ENCODE measurements around the gene CTBP2.
"Not testable (repeated sequence)": the region's sequence is repeated elsewhere in the genome, so short reads cannot be mapped to it uniquely, and the experiment has no call there.

The CTBP2 gene

DNA sequence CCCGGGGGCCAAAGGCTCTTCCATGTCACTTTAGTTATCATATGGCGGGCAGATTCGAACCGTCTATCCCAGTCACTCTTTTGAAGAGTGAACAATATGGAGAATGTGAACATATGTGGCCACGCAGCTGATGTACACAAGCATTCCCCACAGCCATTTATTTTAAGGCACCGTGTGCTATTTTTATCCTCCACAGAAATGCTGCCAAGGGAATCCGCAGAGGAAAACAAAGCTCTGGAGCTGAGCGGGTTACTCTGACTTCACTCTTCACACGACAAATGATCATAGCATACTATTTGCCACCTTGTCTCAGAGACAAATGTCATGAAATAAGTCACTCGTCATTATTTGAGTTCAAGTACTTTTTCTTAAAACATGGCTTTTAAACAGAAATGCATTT, 100.3 kb downstream of the CTBP2 start:
- DNase-seq: no peak

DNA sequence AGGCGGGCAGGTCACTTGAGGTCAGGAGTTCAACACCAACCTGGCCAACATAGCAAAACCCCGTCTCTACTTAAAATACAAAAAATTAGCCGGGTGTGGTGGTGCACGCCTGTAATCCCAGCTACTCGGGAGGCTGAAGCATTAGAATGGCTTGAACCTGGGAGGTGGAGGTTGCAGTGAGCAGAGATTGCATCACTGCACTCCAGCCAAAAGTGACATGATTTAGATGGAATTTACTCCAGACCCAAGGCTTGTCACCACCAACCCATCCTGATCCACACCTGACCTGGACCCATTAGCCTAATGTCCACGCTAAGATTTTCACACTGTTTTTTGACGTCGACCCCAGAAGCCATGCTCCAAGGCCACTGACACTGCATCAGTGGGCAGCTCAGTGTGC, 101.0 kb downstream of the CTBP2 start:
- not testable (repeated sequence) for DNase-seq

DNA sequence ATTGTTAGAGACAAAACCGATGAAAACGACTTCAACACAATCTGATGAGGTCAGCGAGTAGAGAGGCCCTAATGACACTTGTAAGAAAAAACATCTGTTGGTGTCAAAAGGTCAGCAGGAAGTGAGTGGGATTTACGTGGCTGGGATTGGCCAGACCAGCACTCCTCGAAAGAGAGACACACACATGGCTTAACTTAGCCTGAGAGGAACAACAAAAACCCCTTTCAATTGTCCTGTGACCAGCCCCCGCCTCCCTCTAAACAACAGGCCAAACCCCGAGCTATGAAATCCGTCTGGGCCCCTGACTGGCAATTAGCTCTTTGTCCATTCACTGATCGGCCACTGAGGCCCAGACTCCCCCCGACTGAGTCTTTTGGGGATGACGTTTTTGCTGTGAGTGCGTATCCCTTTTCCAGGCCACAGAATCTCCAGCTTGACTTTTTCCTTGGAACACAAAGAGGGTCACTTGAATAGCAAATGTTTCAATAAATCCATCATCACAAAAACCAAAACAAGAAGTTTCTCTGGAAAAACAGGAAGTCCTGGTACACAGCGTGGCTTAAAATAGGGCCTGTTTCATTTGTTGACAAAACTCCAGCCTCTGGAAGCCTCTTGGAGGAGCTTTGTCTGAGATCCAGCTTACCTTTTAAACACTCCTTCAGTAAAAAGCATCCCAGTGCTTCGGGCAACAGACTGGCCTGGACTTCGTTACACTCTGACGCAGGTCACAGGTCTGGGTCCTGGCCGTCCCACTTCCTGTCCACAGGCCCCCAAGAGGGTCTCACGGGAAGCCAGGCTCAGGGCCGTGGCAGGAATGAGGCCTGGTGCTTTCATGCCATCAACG, 103.0 kb downstream of the CTBP2 start:
- DNase-seq: no peak

DNA sequence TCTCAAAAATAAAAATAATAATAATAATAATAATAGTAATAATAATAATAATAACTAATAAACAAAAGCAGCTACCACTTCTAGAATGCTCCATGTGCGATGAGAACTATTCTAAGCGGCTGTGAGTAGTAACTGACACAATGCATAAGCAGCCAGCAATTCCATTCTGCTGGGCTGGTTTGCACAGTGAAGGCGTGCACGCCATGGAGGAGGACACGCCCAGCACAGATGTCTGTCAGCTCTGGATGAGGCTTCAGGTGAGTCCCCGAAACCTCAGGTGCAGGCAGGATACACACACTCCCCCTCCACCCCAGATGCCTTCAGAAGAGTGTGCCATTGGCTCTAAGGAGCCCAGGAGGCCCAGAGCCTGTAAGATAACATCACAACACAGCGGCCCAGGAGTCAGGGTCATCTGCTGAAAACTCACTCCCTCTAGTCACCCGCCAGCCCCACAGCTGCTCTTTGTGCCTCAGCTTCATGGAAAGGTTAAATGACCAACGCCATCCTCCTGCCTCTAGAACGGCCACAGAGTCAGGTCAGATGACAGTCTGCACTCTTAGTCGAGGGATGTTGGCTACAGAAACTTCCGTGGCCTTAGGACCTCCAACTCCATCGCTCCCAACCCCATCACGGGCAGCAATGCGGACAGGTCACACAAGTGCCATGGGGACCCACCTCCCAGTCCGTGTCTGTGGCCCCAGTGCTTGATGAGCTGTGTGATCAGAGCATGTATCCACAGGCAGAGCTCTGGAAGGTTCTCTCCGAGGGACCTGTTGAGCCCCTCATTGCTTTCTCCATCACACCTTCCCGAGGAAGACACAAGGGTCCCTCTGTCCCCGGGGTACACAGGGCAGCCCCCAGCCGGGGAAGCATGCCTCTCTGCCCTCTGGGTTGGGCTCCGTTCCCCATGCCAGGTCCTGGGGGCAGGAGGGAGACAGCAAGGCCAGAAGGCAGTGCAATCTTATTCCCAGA, 103.9 kb downstream of the CTBP2 start:
- DNase-seq: no peak

DNA sequence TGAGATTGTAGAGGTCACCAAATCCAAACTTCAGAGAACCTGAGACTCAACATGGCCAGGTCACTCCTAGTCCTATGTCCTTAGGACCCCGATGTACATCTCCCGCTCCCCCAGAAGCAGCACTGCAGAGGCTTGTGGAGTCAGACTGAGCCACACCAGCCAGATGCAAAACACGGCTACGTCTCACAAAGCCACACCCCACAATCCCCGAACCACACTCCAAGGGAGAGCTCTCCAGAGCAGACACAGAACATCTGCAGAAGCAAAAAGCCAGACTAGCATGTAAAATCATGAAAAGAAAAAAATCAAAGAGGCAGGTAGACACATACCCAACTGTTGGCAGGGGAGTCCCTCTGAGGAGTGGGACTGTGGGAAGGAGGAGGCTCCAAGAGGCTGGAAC, 104.9 kb downstream of the CTBP2 start:
- no peak for DNase-seq

DNA sequence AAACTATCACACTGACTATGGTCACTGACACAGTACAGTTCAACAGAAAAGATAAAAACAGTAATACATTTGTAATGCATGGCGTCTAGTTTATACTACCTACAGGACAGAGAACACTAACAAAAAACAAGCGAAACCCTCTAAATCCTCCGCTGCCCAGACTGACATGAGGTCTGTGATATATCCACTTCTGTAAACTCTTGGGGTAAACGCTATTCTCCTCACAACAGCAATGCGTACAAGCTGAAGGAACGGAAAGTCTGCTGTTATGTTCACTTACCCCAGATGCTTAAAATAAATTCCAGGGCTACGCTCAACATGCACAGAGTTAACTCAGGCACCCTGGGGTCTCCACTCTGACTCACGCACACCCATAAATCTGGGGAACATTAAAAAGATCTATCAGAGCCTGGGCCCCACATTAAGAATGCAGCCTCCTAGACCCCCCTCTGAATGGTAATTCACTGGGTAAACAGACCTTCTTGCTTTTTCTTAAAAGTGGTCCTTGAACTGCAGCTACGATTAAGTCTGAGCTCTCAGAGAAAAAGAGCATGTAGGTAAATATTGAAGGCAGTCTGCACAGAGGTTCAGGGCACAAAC, 105.6 kb downstream of the CTBP2 start:
- DNase-seq: no peak

- no peak for DNase-seq
These were observed 106.1 kb downstream of the CTBP2 start for GRCh38 chr10:125054216-125054615.

DNA sequence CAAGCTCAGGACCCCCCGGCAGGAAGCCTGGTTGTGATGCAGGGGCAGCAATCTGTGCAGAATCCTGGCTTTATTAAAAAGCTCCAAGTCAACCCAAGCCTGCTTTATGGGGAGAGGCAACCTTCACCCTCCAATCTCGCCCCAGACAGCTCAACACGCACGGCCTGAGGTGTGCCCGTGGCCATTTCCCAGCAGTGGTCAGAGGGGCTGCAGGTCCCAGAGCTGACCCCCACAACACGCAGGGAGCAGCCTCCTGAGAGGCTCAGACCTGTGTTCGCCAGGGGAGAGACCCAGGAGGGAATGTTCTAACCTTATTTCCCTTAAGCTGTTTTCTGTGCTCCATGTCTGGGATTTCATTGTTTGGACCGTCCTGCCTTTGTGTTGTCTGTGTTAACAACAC, 108.2 kb downstream of the CTBP2 start:
- no peak for DNase-seq

DNA sequence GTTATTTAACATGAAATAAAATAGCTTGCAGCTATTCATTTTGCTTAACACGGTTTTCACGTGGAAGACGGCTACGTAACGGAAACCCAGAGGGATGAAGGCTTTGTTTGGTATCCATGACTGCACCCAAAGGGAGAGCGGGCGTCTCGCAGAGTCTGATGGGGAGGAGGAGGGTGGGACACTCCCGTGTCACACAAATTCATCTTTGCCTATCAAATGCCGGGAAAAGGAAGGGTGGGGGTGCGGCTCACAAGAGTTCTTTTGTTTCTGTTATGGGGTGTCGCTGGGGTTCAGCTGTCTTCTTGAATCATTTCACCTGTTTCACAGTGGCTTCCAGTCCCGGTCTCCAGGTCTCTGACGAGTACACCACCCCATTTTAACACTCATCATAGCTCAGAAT, 110.0 kb downstream of the CTBP2 start:
- DNase-seq: no peak

DNA sequence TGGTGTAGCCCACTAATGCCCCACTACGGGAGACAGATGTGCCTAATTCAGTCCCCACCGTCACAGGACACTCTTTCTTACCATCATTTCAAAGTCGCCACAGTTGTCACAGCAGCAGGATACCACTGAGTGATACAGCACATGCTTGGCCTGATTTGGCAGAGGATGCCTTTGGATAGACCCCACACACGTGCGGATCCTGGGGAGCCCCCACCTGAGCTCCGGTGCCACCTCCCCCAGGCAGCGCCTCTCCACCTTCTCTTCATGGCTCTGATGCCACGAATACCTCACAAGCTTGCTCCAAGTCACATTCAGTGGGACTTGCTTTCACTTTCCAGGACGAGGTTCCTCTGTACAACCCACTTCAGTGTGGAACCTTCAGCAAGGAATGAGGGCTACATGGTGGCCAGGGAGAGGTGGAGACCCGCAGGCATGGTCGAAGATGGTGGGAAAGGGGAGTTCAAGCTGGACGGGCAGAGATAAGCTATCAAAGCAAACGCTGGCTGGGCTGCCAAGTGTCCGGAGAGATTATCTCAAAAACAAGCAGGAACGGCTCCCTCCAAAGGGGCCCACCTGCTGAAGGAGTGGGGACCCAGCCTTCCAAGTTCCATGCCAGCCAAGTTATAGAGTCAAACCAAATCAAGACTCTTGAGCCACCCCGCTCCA, 111.0 kb downstream of the CTBP2 start:
- DNase-seq: no peak

GRCh38 chr10:125048094-125048864, 112.1 kb downstream of the CTBP2 start:
- no peak for DNase-seq

DNA sequence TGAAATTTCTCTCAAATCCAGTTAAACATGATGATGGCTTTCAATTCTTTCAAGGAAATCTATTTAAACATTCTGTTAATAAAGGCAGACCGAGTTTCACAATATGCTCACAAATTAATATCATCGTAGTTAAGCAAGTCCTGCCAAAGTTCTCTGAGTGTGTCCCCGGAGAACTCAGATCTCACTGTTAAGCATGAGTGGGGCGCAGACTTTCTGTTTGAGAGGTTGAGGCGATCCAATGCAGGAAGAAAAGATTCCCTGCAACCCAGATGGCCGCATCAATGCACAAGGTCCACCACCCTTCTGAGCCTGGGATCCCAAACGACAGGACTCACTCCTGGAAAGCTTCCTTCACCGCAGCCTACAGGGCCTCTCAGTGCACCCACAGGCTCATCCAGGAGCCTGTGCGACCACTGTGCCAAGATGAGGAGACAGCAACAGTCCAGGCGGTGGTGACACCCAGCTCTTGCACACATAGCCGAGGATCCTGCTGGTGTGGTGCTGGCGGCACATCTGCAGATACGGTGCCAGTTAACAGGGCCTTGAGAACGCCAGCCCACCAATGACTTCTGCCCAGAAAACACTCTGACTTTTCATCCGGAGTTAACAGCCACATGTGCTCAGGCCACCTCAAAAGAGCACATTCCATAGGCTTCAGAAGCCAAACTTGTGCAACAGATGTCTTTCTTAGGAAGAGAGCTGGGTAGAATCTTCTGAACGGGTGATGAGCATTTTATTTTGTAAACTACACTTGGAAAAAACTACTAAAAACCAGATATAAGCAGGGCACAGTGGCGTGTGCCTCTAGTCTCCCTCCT, 116.3 kb downstream of the CTBP2 start:
- DNase-seq: no peak

- DNase-seq: no peak
These were observed 118.4 kb downstream of the CTBP2 start for GRCh38 chr10:125041856-125042506.

DNA sequence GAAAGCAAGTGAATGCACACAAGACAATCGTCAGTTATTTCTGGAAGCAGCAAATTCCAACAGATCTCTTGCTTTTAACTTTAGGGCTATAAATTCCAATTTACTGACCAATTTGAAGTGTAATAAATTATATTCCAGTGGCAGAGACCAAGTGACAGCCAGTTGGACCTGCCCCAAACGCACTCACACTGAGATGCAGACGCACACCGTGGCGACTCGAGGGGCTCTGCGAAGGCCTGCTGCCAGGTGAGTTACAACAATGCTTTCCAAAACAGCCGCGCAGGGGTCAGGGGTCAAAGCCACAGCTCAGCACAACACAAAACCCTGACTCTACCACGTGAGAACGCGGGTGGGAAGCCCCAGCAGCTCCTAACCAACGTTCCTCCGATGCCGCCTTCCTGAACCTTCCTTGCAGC, 121.0 kb downstream of the CTBP2 start:
- DNase-seq: no peak

DNA sequence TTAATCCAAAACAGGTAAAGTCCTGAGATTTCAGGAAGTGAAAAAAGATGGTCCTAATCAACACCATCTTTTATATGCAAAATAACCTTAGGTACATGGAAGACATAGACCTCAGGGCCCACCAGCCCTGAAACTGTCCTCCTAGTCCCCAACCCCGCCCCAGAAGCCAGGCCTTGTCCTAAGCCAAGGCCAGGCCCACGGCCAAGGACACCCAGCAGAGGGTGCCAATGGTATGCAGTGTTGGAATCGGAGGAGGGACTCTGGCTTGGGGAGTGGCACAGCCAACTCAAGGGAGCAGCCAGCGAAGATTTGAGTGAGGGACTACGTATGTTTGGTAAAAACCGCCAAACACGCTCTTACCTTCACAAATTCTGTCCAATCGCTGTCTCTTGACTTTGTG, 121.7 kb downstream of the CTBP2 start:
- DNase-seq: no peak

- no peak for DNase-seq
These were observed 123.1 kb downstream of the CTBP2 start for GRCh38 chr10:125037145-125037877.

DNA sequence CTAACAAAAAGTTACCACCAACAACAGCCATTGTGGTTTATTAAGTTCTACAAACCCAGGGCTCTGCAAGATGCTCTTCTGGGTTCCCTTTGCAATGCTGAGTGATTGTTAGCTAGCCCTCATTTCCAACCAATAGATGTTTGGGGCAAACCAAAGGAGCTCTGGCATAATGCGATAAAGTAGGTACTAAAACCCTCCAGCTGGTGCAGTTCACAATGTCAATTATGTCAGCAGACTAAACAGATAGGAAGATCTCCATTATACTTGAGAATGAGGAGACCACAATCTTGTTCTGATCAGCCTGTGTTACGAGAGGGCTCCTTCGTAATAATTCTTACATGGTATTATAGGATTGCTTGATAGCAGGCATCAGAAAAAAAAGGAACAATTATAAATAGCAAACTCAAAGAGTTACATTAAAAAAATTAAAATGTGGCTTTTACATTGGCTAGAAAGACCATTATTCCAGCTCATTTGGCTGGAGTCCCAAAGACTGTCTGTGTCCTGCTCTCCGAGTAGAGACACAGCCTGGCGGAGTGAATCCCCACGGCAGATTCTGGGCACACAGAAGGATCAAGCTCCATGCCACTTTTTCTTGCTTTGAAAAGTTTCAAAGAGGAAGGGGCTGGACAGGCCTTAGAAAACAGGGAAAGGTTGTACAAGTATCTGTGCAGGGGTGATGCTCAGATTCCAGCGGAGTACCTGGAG, 124.6 kb downstream of the CTBP2 start:
- no peak for DNase-seq

- no peak for DNase-seq
These were observed 125.2 kb downstream of the CTBP2 start for GRCh38 chr10:125035136-125035535.

- no peak for DNase-seq
These were observed 125.7 kb downstream of the CTBP2 start for GRCh38 chr10:125034675-125035074.
